ENCODE data around the gene TCAP.

Gene TCAP

GRCh38 chr17:39655105-39655504 lies 10.0 kb upstream of the TCAP start:
- in situ Hi-C loops (cut with MboI; ENCODE audit: low pct_unique_long_range_greater_than_20kb, low sequenced_read_pairs, unreplicated experiment): no loop called here
- TF ChIP-seq, protein P1, sequence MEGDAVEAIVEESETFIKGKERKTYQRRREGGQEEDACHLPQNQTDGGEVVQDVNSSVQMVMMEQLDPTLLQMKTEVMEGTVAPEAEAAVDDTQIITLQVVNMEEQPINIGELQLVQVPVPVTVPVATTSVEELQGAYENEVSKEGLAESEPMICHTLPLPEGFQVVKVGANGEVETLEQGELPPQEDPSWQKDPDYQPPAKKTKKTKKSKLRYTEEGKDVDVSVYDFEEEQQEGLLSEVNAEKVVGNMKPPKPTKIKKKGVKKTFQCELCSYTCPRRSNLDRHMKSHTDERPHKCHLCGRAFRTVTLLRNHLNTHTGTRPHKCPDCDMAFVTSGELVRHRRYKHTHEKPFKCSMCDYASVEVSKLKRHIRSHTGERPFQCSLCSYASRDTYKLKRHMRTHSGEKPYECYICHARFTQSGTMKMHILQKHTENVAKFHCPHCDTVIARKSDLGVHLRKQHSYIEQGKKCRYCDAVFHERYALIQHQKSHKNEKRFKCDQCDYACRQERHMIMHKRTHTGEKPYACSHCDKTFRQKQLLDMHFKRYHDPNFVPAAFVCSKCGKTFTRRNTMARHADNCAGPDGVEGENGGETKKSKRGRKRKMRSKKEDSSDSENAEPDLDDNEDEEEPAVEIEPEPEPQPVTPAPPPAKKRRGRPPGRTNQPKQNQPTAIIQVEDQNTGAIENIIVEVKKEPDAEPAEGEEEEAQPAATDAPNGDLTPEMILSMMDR (IDR thresholded peaks at IDR 0.05; ENCODE audit: extremely low read depth, insufficient read depth, missing control alignments): no peak
- DNase-seq (ENCODE audit: low spot score): no peak

- TF ChIP-seq, protein P1 (IDR thresholded peaks at IDR 0.05; ENCODE audit: extremely low read depth, insufficient read depth, missing control alignments): no peak
- in situ Hi-C loops (cut with MboI; ENCODE audit: low pct_unique_long_range_greater_than_20kb, low sequenced_read_pairs, unreplicated experiment): no loop called here
- DNase-seq (ENCODE audit: low spot score): no peak
Measured at GRCh38 chr17:39658346-39658745, 6.8 kb upstream of the TCAP start.

DNA sequence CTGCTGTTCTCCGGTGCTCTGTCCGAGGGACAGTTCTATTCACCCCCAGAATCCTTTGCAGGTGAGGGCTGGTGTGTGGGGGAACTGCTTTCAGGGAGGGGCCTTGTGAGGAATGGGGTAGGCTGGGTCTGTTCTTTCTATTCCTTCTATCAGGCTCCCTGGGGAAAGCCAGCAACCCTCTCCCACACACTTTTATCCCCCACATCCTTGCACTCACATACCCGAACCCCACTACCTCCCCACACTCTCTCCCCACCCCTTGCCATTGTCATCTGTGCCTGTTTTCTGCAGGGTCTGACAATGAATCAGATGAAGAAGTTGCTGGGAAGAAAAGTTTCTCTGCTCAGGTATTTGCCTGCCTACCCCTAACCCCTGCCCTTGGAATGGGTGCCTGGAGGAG lies 6.4 kb upstream of the TCAP start:
- TF ChIP-seq, protein P1 (IDR thresholded peaks at IDR 0.05; ENCODE audit: extremely low read depth, insufficient read depth, missing control alignments): no peak
- no peak for DNase-seq (ENCODE audit: low spot score)
- in situ Hi-C loops (cut with MboI; ENCODE audit: low pct_unique_long_range_greater_than_20kb, low sequenced_read_pairs, unreplicated experiment): no loop called here

DNA sequence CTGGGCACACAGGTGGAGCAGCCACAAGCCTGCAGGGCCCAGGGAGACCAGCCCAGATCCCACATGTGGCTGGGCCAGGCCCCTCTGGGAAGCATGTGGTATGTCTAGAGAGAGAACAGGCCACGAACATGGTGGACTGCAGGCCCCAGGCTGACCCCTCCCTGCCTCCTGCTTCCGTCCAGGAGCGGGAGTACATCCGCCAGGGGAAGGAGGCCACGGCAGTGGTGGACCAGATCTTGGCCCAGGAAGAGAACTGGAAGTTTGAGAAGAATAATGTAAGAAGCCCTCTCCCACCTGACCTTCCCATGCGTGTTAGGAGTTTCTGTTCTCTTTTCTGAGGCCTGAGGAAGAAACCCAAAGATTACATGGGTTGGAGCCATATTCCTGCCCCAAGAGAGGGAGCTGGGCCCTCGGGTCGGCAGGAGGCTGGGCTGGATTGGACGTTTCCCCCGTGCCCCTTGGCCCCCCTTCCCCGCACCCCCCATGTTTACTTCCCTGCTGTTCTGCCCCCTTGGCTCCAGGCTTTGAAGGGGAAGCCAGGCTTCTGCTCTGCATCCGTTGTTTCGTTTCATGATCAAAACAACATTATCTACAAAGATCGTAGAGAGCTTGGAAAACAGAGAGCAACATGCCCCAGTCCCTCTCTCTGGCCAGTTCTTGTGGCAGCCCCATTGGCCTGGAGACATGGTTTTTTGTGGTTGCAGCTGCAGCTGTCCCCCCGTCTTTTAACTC lies 5.7 kb upstream of the TCAP start:
- no peak for DNase-seq (ENCODE audit: low spot score)
- TF ChIP-seq, protein P1 (IDR thresholded peaks at IDR 0.05; ENCODE audit: extremely low read depth, insufficient read depth, missing control alignments): no peak
- in situ Hi-C loops (cut with MboI; ENCODE audit: low pct_unique_long_range_greater_than_20kb, low sequenced_read_pairs, unreplicated experiment): no loop called here

GRCh38 chr17:39660011-39660360 lies 5.2 kb upstream of the TCAP start:
- no peak for DNase-seq (ENCODE audit: low spot score)
- TF ChIP-seq, protein P1 (IDR thresholded peaks at IDR 0.05; ENCODE audit: extremely low read depth, insufficient read depth, missing control alignments): no peak
- in situ Hi-C loops (cut with MboI; ENCODE audit: low pct_unique_long_range_greater_than_20kb, low sequenced_read_pairs, unreplicated experiment): no loop called here

DNA sequence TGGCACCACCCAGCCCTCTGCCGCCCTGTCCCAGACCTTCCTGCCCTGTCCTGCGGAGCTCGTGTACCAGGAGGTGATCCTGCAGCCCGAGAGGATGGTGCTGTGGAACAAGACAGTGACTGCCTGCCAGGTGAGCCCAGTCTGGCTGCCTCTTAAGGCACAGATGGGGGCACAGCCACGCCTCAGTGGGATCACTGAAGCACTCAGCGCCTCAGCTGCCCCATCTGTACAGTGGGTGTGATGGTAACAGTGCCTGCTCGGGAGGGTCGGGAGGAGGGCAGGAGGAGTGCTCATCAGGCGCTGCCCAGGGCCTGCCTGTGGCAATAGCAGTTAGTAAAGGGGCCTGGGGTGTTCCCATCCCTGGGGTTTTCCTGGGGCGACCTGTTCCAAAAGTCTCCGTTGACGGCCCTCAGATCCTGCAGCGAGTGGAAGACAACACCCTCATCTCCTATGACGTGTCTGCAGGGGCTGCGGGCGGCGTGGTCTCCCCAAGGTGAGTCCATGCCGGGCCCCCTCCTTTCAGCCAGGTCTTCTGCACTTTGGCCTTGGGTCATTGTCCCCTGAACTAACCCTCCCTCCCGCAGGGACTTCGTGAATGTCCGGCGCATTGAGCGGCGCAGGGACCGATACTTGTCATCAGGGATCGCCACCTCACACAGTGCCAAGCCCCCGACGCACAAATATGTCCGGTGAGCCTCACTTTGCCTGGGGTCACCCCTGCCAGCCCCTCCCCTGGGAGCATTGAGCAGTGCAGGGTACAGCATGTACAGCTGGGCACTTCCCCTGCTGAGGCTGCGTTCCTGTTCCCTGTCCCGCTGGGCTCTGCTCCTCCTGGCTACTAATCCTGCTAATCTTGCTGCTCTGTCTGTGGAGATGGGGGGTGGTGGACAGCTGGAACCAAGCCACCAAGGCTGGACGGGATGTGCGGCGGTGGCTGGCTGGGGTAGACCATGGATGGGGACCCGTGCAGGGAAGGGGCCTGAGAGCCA lies 4.5 kb upstream of the TCAP start:
- TF ChIP-seq, protein P1 (IDR thresholded peaks at IDR 0.05; ENCODE audit: extremely low read depth, insufficient read depth, missing control alignments): no peak
- in situ Hi-C loops (cut with MboI; ENCODE audit: low pct_unique_long_range_greater_than_20kb, low sequenced_read_pairs, unreplicated experiment): no loop called here

More for the DNA sequence above, 4.5 kb upstream of the TCAP start:
- DNase-seq (ENCODE audit: low spot score): no peak
